Measurements from ENCODE around the gene PRR3. TPM values are rescaled to one million over a fixed set of nuclear protein-coding genes. Genes with fewer than 3 reads are reported as not detected.

The PRR3 gene
- total and polyA plus RNA-seq, 9 of the 15 experiments (the other 6 are each of a cell fraction or from before 2014, with no cell fraction given): 23.5 to 59.6 (median 28.8) TPM

GRCh38 chr6:30508890-30509736 is 48.0 kb upstream of the PRR3 start (continued):
- TF ChIP-seq ZBTB17 (CRISPR knock-in tag; IDR thresholded peaks at IDR 0.05) (no peak), TBP (optimal IDR thresholded peaks at IDR 0.05; ENCODE audit: low read depth, low read length) (no peak), ELF4 (CRISPR knock-in tag; IDR thresholded peaks at IDR 0.05) (no peak), KDM1A (IDR thresholded peaks at IDR 0.05) (no peak), MTF1 (CRISPR knock-in tag; IDR thresholded peaks at IDR 0.05; ENCODE audit: borderline replicate concordance) (no peak), NONO (IDR thresholded peaks at IDR 0.05; ENCODE audit: low read depth in 2 of 2, low read length in 1 of 2) (no peak), NCOA6 (IDR thresholded peaks at IDR 0.05) (no peak), ZNF324 (CRISPR knock-in tag; IDR thresholded peaks at IDR 0.05) (no peak), BACH1 (tag; IDR thresholded peaks at IDR 0.05) (peak; percentile 70; the same call in 1 of the 2 replicates), RUNX1 (IDR thresholded peaks at IDR 0.05; ENCODE audit: low read depth) (no peak), TEAD4 (IDR thresholded peaks at IDR 0.05; ENCODE audit: low read length) (peak; percentile 43; the same call in 1 of the 2 replicates), TEAD4 (CRISPR knock-in tag; IDR thresholded peaks at IDR 0.05; ENCODE audit: borderline replicate concordance) (no peak), ZNF24 (IDR thresholded peaks at IDR 0.05) (no peak; the same call in 1 of the 2 replicates), SNRNP70 (optimal IDR thresholded peaks at IDR 0.05; ENCODE audit: low read depth, low read length) (no peak), DLX4 (CRISPR knock-in tag; IDR thresholded peaks at IDR 0.05) (no peak), NFIX (CRISPR knock-in tag; IDR thresholded peaks at IDR 0.05; ENCODE audit: low read depth) (no peak), EHMT2 (IDR thresholded peaks at IDR 0.05) (0 out of 2 replicates have a peak, but pooled peaks have one; percentile 53), HOMEZ (CRISPR knock-in tag; IDR thresholded peaks at IDR 0.05) (no peak), CREM (IDR thresholded peaks at IDR 0.05; ENCODE audit: low read depth) (0 out of 2 replicates have a peak, but pooled peaks have one; percentile 7), PHF8 (IDR thresholded peaks at IDR 0.05; ENCODE audit: borderline replicate concordance, low read length) (no peak)
- TF ChIP-seq, protein P1, sequence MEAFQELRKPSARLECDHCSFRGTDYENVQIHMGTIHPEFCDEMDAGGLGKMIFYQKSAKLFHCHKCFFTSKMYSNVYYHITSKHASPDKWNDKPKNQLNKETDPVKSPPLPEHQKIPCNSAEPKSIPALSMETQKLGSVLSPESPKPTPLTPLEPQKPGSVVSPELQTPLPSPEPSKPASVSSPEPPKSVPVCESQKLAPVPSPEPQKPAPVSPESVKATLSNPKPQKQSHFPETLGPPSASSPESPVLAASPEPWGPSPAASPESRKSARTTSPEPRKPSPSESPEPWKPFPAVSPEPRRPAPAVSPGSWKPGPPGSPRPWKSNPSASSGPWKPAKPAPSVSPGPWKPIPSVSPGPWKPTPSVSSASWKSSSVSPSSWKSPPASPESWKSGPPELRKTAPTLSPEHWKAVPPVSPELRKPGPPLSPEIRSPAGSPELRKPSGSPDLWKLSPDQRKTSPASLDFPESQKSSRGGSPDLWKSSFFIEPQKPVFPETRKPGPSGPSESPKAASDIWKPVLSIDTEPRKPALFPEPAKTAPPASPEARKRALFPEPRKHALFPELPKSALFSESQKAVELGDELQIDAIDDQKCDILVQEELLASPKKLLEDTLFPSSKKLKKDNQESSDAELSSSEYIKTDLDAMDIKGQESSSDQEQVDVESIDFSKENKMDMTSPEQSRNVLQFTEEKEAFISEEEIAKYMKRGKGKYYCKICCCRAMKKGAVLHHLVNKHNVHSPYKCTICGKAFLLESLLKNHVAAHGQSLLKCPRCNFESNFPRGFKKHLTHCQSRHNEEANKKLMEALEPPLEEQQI (IDR thresholded peaks at IDR 0.05): no peak
- TF ChIP-seq, protein P2, sequence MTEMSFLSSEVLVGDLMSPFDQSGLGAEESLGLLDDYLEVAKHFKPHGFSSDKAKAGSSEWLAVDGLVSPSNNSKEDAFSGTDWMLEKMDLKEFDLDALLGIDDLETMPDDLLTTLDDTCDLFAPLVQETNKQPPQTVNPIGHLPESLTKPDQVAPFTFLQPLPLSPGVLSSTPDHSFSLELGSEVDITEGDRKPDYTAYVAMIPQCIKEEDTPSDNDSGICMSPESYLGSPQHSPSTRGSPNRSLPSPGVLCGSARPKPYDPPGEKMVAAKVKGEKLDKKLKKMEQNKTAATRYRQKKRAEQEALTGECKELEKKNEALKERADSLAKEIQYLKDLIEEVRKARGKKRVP (CRISPR knock-in tag; IDR thresholded peaks at IDR 0.05): 0 out of 2 replicates have a peak, but pooled peaks have one; percentile 19
- TF ChIP-seq, protein P3, sequence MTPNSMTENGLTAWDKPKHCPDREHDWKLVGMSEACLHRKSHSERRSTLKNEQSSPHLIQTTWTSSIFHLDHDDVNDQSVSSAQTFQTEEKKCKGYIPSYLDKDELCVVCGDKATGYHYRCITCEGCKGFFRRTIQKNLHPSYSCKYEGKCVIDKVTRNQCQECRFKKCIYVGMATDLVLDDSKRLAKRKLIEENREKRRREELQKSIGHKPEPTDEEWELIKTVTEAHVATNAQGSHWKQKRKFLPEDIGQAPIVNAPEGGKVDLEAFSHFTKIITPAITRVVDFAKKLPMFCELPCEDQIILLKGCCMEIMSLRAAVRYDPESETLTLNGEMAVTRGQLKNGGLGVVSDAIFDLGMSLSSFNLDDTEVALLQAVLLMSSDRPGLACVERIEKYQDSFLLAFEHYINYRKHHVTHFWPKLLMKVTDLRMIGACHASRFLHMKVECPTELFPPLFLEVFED (CRISPR knock-in tag; conservative IDR thresholded peaks at IDR 0.05): 0 out of 2 replicates have a peak, but pooled peaks have one; percentile 26
